Large intestine (tissue), 3 donors: ENCODE data around the gene PLEKHA6. TPM values are rescaled to one million over a fixed set of nuclear protein-coding genes. Genes with fewer than 3 reads are reported as not detected.

Experiments used
- DNase-seq, 2 donors: peaks; one replicate each; pipeline versions ENCODE4 v3.0.0 to v3.0.0-alpha.2; 2013
- H3K27ac ChIP-seq: one replicate; pipeline ENCODE4 v1.5.1; 2013; ENCODE audit warnings: low read length
- H3K27me3 ChIP-seq: 2 replicates; pipeline ENCODE4 v1.6.1; 2013; ENCODE audit warnings: low read length; ENCODE audit not compliant: control insufficient read depth, insufficient read depth
- H3K36me3 ChIP-seq: 2 replicates; pipeline ENCODE4 v1.6.1; 2013; ENCODE audit warnings: low read length; ENCODE audit not compliant: control insufficient read depth, insufficient read depth
- H3K4me1 ChIP-seq: one replicate; pipeline ENCODE4 v1.6.1; 2013; ENCODE audit warnings: low read length; ENCODE audit not compliant: control insufficient read depth, insufficient read depth
- H3K4me3 ChIP-seq: one replicate; pipeline ENCODE4 v1.5.1; 2013; ENCODE audit warnings: low read length
- H3K9me3 ChIP-seq: one replicate; pipeline ENCODE4 v1.6.1; 2013; ENCODE audit warnings: mild to moderate bottlenecking, low read depth, low read length, moderate library complexity; ENCODE audit not compliant: control insufficient read depth
- WGBS: methylation state at CpG from one replicate; pipeline ENCODE4 v1.1.5; 2013; ENCODE audit warnings: low lambda C conversion rate; ENCODE audit not compliant: insufficient coverage; 5-methylcytosine and 5-hydroxymethylcytosine counted together
- polyA plus RNA-seq: library from polyadenylated mRNA; unstranded; fragments of 120-200 nt; gene quantifications from one replicate; pipeline ENCODE4 v1.2.1, GENCODE V29; 2013

PLEKHA6 gene
- polyA plus RNA-seq, 1 donor: 59.3 TPM

DNA sequence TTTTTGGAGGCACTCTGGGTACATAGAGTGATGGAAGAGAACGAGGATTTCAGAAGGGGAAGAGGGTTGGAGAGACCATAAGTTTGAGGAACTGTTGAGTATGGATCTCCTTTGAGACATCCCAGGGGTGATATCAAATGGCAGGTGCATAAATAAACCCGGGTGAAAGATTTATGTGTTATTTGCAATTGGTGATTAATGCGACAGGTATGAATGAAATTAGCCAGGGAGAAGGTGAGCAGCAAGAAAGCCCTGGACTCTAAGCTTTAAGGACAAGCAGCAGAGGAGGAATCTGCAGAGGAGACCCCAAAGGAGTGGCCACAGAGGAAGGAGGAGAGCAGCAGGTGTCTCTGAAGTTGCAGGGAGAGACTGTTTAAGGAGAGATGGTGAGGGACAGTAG is 184.8 kb downstream of the PLEKHA6 start:
- WGBS: 68% methylated on average over 3 of the region's 3 CpGs
- Histone ChIP-seq H3K27ac (no peak overlapping the region), H3K27me3 (no peaks in the 10 kb centered on the region), H3K4me3 (no peak overlapping the region), H3K9me3 (no peaks in the 10 kb centered on the region), H3K36me3 (no peaks in the 10 kb centered on the region), H3K4me1 (peaks cover 8% of the 10 kb centered on the region)
- DNase-seq: no peak

GRCh38 chr1:204172404-204173029 is 187.2 kb downstream of the PLEKHA6 start:
- no peak for DNase-seq
- Histone ChIP-seq H3K27me3 (no peaks in the 10 kb centered on the region), H3K36me3 (no peaks in the 10 kb centered on the region), H3K9me3 (no peaks in the 10 kb centered on the region), H3K4me3 (no peak overlapping the region), H3K4me1 (peaks cover 5% of the 10 kb centered on the region), H3K27ac (no peak overlapping the region)
- WGBS: no CpG with 5 or more reads among the region's 2 CpGs

DNA sequence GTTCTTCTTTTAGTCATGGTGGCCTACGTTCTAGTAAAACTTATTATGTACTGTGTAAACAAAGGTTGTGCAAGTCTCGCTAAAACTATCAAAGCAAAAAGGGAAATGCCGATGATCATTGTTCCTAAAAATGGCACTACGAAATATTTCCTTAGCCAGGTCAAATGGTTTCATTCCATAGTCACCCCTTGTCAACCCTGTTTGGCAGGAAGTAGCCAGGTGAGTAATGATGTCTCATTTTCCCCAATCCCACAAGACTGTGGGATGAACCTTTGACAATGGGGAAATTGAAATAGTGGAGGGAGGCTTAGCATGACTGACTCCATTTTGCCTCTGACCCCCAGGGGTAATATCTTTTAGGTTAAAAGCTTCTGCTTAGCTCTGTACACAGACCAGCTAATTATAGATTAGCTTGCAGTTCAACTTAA is 188.0 kb downstream of the PLEKHA6 start:
- Histone ChIP-seq H3K27me3 (no peaks in the 10 kb centered on the region), H3K4me3 (no peak overlapping the region), H3K4me1 (no peaks in the 10 kb centered on the region), H3K9me3 (no peaks in the 10 kb centered on the region), H3K36me3 (no peaks in the 10 kb centered on the region), H3K27ac (no peak overlapping the region)
- no peak for DNase-seq
- WGBS: no CpG with 5 or more reads among the region's 4 CpGs

- 86% methylated on average over 1 of the region's 3 CpGs for WGBS
- Histone ChIP-seq H3K36me3 (no peaks in the 10 kb centered on the region), H3K4me1 (no peaks in the 10 kb centered on the region), H3K27ac (no peak overlapping the region), H3K9me3 (no peaks in the 10 kb centered on the region), H3K27me3 (no peaks in the 10 kb centered on the region), H3K4me3 (no peak overlapping the region)
- no peak for DNase-seq
Measured at GRCh38 chr1:204170494-204171155, 189.1 kb downstream of the PLEKHA6 start.

DNA sequence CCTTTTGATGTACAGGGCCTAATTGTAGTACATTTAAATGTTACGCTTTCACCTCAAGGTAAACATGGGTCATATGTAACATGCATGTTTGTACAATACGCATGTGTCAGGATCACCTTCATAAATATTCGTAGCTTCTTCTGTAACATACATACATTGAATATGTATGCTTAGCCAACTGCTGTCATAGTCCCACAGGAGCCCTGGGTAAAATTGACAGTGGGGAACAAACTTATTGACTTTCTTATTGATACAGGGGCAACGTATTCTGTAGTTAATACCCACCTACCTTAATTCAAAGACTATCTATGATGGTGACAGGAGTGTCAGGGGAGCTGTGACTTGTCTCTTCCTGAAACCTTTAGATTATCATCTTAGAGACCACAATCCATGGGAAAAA is 189.9 kb downstream of the PLEKHA6 start:
- Histone ChIP-seq H3K27ac (no peak overlapping the region), H3K27me3 (no peaks in the 10 kb centered on the region), H3K36me3 (no peaks in the 10 kb centered on the region), H3K4me1 (no peaks in the 10 kb centered on the region), H3K4me3 (no peak overlapping the region), H3K9me3 (no peaks in the 10 kb centered on the region)
- DNase-seq: no peak
- no CpG with 5 or more reads among the region's 4 CpGs for WGBS

Other genes with a start within 250 kb of the PLEKHA6 start
- gene ETNK2, start 207.9 kb downstream of the PLEKHA6 start, polyA plus RNA-seq: 34.3 TPM
- 4.2 TPM for gene REN, start 193.6 kb downstream of the PLEKHA6 start, polyA plus RNA-seq
- gene KISS1, start 163.4 kb downstream of the PLEKHA6 start, polyA plus RNA-seq: 2.8 TPM
- gene GOLT1A, start 145.9 kb downstream of the PLEKHA6 start, polyA plus RNA-seq: 113 TPM
- gene PPP1R15B, start 51.9 kb upstream of the PLEKHA6 start, polyA plus RNA-seq: 46.4 TPM
- 26.3 TPM for gene PIK3C2B, start 134.9 kb upstream of the PLEKHA6 start, polyA plus RNA-seq
- 40.1 TPM for gene MDM4, start 156.5 kb upstream of the PLEKHA6 start, polyA plus RNA-seq